ENCODE measurements around the gene SLC19A1.

The SLC19A1 gene

GRCh38 chr21:45542242-45542666 is at the start of gene SLC19A1:
Gene SLC19A1, minus strand, starts transcription at chr21:45542440. Its CDS starts 4,481 bp downstream, at chr21:45537959.
- FAIRE-seq (no peak), DNase-seq (ENCODE audit: insufficient read length, low spot score) (peak; percentile 99)
- no peak for TF ChIP-seq CTCF (IDR thresholded peaks at IDR 0.05; ENCODE audit: insufficient read depth, missing control alignments)

GRCh38 chr21:45591619-45592207 is 49.5 kb upstream of the SLC19A1 start:
- FAIRE-seq (no peak), DNase-seq (ENCODE audit: insufficient read length, low spot score) (no peak)
- no peak for TF ChIP-seq CTCF (IDR thresholded peaks at IDR 0.05; ENCODE audit: insufficient read depth, missing control alignments)

GRCh38 chr21:45590726-45591618 is 48.7 kb upstream of the SLC19A1 start:
- TF ChIP-seq CTCF (IDR thresholded peaks at IDR 0.05; ENCODE audit: insufficient read depth, missing control alignments), result no peak
- peak; percentile 25 for FAIRE-seq
- no peak for DNase-seq (ENCODE audit: insufficient read length, low spot score)

GRCh38 chr21:45590246-45590725 is 48.0 kb upstream of the SLC19A1 start:
- no peak for TF ChIP-seq CTCF (IDR thresholded peaks at IDR 0.05; ENCODE audit: insufficient read depth, missing control alignments)
- FAIRE-seq, result no peak
- no peak for DNase-seq (ENCODE audit: insufficient read length, low spot score)

GRCh38 chr21:45589686-45590245 is 47.5 kb upstream of the SLC19A1 start:
- no peak for TF ChIP-seq CTCF (IDR thresholded peaks at IDR 0.05; ENCODE audit: insufficient read depth, missing control alignments)
- FAIRE-seq (no peak), DNase-seq (ENCODE audit: insufficient read length, low spot score) (no peak)

GRCh38 chr21:45588871-45589491 is 46.7 kb upstream of the SLC19A1 start:
- DNase-seq (ENCODE audit: insufficient read length, low spot score), result no peak
- no peak for FAIRE-seq
- TF ChIP-seq CTCF (IDR thresholded peaks at IDR 0.05; ENCODE audit: insufficient read depth, missing control alignments), result no peak

All from D721Med (cell line).